HG02571 (cell line): Measurements from ENCODE around the gene NOL9.
"Not testable (repeated sequence)": the region's sequence is repeated elsewhere in the genome, so short reads cannot be mapped to it uniquely, and the experiment has no call there.

Experiments
- ATAC-seq: cut with Tn5 transposase; IDR thresholded peaks from one replicate; pipeline ENCODE4 v1.9.1; 2021; ENCODE audit warnings: mild to moderate bottlenecking, moderate library complexity; ENCODE audit not compliant: unreplicated experiment

Gene NOL9

DNA sequence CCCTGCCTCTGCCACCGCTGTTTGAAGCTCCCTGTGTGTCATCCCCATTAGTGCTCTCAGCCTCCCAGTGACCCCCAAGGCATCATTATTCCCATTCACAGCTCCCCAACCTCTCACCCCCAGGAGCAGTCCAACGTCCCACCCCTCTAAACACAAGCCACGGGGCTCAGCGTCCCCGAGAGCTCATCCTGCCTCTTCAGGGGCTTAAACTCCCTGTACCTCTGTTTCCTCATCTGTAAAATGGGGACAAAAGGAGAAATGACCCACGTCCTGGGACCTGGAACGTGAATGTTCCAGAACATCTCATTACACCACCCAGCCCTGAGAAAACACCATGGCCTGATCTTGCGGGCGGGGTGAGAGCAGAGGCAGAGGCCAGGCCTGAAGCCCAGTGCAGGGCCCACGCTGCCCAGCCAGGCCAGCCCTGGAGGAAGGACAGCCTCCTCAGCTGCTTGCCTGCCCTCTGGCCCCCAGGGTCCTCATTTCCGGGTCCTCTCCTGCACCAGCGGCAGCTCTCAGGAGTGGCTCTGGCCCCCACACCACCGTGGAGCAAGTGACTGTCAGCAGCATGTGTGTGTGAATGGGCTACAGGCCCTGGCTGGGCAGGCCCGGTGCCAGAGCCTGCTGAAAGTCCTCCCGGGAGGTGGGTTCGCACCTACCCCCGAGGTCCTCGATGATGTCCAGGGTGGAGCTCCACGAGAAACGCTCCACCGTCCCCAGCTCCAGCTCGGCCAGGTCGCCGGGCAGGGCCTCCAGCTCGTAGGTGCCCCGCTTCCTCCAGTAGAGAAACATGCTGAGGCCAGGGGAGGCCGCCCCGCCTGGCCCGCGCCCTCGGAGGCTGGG is 48.7 kb downstream of the NOL9 start:
- ATAC-seq, result no peak

DNA sequence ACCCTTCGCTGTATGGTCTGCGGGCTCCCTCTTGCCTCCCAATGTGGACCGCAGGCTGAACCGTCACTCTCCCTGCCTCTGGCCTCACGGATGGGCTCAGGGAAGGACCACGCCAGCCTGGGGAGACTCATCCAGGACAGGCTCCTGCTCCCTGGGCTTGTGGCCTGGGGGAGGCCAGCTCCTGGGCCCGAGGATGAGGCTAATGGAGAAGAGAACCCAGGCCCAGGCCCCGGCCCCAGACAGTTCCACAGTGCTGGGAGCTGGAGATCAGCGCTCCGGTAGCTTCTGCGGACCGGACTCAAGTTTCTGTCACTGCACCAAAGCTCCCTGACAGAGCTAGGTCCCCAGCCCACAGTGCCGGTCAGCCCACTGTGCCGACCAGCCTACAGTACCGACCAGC is 49.4 kb downstream of the NOL9 start:
- no peak for ATAC-seq

DNA sequence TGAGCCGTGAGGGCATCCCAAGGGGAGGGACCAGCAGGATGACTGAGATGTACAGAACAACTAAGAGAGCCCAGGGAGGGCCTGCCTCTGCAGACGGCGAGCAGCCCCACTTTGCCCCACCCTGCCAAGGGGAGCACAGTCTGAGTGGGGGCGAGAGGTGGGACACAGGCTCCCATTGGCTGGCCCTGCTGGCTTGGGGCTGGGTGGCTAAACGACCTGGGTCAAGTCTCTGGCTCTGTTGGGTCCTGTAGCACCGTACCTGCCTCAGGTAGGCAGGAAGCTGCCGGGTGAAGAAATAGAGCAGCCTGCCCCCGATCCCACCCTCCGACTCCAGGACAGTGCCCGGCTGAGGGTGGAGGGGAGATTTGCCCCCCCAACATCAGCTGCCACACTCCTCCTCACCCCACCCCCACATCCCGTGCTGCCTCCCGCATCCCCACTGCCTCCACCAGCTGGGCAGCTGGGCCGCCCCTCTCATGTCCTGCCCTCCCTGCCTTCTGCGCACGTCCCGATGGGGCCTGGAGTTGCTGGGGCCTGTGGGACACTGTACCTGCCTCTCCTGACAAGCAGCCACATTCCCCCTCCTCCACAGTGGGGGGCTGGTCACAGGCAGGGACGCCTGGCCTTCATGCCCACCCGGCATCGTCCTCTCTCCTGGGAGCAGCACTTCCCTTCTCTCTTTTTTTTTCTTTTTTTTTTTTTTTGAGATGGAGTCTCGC is 50.3 kb downstream of the NOL9 start:
- no peak for ATAC-seq

DNA sequence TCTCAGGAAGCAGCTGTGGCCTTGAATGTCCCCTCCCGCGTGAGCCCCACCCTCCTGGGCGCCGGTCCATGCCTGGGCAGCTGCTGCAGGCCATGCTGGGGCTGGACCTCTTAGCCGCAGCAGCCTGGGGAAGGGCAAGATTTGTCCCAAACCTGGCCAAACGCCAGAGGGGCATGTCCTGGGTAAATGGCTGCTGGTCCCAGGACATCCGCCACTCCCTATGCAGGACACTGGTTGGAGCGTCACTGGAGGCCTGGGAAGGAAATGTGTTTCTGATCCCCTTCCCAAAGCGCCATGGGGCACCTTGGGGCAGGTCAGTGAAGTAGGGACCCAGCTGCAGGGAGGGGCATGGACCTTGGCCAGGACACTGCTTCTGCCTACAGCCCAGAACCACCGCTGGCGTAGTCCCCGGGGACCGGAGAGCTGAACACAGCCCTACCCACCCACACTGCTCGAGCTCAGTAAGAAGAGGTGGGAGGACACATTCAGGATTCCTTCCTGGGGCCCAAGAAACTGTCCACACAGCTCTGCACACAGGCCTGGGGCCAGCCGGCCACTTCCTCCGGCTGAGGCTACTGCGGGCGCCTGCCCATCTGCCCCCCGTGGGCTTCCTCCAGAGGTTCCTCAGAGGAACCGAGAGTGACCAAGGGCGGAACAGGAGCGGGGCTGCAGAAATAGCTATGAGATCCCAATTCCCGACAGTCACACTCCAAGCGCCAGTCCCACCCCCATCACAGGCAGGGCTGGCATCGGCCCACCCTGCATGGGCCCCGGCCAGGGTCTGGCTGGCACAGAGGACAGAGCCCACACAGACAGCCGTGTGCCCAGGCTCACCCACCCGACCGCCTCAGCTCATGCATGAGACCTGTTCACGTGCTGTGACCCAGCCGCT is 52.1 kb downstream of the NOL9 start:
- no peak for ATAC-seq

DNA sequence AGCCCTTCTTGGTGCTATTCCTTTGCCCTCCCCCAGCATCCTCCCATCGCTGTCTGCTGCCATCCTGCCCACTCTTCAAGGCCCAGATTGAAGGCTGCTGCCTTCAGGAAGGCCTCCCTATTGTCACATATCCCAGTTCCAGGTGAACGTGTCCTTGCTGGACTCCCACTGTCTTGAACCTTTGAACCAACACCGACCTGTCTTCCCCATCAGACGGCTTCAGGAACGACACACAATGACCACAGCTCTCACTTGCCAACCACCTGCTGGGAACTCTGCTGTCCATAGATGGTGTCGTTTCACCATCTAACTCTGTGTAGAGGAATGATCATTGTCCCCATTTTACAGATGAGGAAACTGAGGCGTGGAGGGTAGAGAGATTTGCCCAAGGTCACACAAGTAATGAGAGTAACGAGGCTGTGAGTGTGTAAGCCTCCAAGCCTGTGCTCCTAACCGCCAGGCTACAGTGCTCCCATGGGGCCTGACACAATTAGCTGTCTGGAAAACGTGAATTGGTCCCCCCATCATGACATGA is 53.0 kb downstream of the NOL9 start:
- ATAC-seq, result no peak

DNA sequence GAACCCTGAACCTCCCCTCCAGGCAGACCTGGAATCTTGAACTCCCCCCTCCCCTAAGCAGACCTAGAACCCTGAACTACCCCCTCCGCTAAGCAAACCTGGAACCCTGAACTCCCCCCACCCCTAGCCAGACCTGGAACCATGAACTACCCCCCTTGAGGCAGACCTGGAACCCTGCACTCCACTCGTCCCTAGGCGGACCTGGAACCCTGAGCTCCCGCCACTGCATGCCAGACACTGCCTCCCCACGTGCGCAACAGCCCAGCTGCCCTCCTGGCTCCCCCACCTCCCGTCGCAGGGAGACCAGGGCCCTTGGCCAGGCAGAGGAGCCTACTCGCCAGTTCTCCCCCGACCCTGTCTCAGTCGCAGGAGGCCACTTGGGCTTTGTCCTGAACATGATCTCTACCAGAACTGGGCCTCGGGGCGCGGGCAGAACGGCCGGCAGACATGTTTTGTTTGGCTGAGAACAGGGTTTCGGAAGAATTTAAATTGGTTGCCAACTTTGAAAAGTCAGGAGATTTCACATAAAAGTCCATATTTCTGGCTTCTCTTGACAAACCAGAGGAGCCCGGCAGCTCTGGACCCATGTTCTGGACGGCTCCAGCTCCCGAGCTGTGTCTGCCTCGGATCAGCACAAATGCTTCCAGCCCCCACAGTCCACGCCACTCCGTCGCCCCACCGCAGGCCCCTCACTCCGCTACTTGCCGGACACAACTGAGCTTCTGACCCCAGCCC is 53.6 kb downstream of the NOL9 start:
- no peak for ATAC-seq

DNA sequence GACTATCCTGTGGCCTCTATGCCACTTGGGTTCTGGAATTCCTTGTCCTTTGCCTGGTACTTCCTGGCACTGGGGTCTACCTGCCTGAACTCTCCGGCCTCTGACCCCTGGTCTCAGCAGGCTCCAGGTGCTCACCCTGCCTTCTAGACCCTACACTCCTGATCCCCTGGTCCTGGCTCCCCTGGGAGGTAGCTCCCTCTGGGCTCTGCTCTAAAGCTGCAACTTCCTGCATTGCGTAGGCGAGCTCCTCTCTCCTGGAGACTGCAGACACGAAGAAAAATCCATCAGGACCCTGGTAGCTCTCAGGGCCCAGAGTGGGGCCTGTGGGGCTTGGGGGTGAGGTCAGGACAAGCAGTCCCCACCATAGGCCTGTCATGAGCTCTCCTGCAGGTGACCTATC is 55.0 kb downstream of the NOL9 start:
- no peak for ATAC-seq

DNA sequence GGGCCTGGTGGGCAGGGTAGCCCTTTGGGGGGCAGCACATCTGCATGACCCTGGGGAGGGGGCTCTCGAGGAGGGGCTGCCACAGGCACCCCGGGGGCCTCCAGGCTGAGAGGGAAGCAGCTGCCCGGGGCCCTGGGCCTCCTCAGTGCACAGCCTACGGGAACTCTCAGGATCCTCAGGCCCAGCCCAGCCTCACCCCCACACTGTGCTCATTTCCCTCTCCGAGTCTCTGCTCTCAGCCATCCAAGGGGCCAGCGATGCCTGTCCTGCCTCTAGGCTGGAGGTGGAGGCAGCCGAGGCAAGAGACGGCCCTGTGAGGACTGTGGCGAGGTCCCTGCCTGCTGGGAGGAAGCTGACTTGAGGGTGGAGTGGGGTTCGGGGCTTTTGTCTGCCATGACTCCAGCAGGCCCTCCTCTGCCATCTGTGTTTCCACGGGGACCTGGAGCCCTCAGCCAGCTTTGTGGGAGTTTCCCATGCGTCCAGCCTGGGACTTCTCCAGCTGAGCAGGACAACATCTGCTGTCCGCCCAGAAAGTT is 55.7 kb downstream of the NOL9 start:
- no peak for ATAC-seq

DNA sequence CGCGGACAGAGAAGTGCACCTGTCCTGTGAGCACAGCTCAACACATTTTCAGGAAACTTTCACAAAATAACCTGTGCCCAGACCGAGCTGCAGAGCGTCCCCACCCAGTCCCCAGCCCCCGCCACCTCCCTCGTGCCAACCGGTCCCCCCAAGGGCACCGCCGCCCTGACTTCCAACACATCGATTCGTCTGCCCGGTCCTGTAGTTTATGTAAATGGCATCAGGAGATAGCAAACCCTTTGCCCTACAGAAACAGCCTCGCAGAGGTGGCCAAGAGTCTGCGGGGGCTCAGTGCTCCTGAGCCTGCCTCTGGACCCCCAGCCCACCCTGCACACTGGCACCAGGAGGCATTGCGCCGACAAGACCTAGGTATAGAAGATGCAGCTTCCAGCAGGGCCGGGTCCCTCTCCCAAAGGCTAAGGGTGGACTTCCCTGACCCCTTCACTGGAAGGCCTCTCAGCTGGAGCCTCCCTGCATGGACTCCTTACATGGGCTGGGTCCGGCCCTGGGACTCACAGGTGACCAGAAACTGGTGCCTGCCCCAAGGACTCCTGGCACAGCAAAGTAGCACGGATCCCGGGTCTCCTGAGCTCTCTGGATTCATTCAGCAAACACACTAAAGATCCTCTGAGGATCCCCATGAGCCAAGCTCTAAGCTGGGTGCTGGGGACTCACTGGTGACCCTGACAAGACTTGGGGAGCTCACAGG is 56.3 kb downstream of the NOL9 start:
- no peak for ATAC-seq

DNA sequence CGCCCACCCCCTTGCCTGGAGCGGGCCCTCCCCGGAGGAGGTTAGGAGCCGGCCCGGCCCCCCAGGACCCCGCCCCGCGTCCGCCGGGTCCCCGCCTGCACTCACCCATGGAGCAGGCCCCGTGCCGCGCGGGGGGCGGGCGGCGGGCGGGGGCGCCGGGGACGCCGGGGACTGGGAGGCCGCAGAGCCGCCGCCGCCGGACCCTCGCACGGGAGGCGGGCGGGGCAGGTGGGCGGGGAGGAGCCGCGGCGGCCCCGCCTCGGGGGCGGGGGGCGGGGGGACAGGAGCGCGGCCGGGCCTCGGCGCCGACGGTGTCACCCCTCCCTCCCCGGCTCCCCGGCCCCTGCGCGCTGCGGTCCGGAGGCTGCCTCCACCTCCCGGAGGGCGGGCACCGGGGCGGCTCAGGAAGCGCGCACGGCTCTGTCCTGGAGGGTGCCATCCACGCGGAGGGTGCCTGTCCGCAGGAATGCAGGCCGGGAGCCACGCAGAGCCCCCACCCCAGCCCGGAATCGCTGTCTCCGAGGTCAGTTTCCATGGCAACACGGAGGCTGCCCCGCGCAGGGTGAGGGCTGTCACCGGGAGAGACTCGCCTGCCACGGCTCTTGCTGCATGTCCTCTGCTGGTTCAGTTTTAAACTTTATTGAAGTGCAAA is 57.0 kb downstream of the NOL9 start:
- ATAC-seq, result no peak

DNA sequence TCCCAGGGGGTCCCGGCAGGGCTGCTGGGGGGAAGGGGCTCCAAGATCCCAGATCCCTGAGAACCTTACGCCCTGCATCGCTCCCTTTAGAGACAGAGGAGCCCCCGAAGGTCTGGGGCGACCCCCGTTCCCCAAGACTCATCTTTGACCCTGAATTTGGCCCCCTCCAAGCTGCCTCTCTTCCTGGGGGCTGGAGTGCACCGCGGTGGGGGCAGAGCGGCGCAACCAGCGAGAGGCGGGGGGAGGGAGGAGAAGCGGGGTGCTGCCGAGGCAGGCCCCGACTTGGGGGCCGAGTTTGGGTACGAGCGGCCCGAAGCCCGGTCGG is 57.5 kb downstream of the NOL9 start:
- no peak for ATAC-seq

DNA sequence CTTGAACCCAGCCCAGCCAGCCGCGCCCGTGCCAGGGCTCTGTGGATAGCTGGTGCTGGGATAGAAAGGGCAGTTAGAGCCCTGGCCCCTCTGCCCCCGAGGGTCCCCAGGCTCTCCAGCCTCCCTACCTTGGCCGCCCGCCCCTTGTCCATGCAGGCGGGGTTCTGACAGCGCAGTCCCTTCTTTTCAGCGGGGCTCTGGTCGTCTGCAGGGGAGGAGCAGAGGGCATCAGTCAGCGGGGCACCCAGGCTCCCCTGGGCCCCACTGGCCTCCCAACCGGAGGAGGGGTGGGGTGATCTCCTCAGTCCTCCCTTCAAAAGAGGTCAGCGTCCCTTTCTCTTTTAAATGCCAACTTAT is 58.0 kb downstream of the NOL9 start:
- ATAC-seq, result no peak

DNA sequence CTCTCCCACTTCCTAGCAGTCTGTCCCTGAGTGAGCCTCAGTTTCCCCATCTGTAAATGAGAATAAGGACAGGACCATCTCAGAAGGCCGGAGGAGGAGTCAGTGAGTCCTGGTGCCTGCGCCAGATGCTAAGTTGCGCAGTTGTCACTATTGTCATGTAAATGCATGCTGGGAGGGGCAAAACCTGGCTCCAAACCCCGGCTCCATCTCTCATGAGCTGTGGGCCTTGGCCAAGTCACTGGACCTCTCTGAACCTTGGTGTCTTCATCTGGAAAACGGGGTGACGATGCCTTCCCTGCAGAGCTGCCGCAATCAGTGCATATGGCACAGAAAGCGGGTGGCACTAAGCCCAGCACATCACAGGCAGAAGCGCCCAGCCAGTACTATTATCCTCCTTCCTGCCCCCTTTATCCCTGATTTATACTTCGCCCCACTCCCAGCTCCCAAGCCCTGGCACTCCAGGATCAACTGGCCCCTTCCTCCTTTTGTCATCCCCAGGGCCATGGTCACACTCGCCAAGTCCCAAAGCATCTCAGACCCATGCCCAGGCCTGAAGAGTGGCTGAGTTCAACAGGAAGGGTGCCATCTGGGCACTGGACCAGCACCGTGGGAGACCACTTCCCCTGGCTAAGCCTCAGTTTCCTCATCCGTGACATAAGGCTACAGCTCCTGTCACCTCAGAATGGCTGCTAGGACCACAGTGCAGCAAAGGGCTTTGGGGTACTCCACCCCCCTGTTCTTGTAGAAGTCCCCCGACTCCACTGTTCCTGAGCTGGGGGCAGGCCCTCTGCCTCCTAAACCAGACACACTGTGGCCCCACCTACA is 58.6 kb downstream of the NOL9 start:
- no peak for ATAC-seq

DNA sequence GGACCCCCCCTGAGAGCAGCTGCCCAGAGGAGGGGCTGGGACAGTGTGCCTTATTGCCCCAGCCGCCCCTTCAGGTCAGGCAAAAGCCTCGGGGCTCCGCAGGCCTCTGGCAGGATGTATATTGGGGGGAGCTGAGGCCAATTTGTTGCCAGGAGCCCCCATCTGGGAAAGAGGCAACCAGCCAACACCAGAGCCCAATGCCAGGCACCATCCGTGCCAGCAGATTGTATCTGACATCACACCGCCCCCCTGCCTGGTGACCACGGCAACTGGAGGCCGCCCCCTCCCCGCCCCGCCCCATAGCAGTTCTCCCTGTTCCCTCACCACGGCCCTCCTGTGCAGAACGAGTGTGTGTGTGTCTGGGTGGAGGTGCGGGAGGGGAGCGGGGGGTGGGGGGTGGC is 59.3 kb downstream of the NOL9 start:
- no peak for ATAC-seq

DNA sequence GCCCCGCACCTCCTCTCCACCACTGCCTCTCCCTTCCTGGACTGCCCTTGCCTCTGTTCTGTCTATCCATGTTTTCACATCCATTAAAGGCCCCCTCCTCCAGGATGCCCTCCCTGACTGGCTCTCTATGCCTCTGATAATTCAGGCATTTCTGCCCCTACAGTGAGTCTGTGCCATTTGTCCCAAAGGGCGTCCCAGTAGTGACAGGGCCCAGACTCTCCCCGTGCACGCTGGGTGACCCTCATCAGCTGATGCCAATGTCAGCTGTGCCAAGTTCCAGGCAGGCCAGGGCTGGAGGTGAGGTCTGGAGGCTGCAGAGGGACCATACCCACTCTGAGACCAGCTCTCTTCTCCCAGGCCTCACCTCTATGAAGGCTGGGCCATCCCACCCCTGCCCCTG is 59.7 kb downstream of the NOL9 start:
- no peak for ATAC-seq

DNA sequence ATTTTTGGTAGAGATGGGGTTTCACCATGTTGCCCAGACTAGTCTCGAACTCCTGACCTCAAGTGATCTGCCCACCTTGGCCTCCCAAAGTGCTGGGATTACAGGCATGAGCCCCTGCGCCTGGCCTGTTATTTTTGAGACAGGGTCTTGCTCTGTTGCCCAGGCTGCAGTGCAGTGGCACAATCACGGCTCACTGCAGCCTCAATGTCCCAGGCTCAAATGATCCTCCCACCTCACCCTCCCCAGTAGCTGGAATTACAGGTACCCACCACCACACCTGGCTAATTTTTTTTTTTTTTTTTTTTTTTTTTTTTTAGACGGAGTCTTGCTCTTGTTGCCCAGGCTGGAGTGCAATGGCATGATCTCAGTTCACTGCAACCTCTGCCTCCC is 60.5 kb downstream of the NOL9 start:
- ATAC-seq, result not testable (repeated sequence)

DNA sequence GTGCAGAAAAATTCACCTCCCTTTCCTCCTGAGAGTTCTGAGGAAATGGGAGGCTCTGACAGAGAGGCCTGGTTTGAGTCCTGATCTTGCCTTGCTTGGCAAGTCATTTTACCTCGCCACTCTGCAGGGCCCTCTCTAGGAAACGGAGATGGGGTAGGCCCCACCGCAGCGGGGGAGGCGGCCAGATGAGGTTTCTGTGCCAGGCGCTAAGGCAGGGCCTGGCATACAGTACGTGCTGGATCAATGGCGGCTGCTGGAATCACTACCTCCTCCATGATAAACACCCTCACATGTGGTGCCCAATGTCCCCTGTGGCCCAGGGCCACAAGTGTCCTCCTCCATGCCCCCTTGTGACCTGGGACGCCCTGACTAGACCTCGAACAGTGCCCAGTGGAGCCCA is 62.3 kb downstream of the NOL9 start:
- ATAC-seq, result no peak

DNA sequence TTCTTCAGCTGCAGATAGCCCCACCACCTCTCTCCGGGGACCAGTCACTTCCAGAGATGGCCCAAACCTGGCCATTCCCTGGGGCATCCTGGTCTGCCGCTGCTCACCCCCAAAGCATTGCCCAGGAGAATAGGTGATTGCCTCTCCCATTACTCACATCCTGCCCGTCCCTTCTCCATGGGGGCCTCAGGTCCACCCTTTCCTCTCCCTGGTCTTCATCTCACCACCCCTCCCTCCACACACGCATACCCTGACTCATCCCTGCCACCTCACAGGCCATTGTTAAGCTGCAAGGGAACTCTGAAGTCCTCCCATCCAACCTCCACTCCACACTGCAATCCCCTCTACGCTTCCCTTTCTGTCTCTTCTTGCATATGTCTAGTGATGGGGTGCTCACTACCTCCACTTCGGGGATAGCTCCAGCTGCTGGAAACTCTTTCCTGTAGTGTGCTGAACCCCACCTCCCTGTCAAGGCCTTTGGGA is 62.8 kb downstream of the NOL9 start, which contains the start of gene PLEKHG5:
Gene PLEKHG5 (minus strand): TSS at position 188 of the 483 bp plus-strand sequence. CDS start 14,096 bp downstream, outside the sequence.
- ATAC-seq, result no peak
